ENCODE results near the gene CYP46A1.
A peak's percentile ranks its signal among the peaks of the same experiment; 100 is the strongest.

The CYP46A1 gene

DNA sequence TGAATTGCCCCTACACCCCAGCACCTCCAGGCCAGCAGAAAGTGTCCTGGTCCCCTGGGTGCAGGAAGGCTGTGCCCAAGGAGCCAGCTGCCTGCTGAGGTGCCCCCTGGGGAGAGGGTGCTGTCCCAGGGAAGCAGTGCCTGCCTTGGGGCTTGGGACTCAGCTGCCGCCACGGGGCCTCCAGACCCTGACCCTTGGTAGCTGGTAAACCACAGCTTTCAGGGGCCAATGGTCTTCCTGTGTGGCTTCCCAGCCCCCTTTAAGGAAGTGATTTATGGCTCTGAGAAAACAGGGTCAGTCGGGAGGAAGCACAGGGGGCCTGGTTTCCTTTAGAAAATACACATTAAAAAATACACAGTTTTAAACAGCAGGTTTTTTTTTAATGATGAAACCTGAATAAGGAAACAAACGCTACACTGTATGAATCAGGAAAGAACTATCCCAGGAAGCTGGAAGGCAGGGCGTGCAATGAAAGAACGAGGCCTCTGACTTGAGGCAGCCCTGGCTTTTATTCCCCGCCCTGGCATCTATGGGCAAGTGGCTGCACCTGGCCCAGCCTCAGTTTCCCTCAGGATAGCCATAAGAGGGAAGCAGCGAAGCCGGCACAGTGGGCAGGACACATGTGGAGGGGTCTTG lies 68.5 kb downstream of the CYP46A1 start:
- H3K9ac ChIP-seq (ENCODE audit: low read length): no peak overlapping the region
- H3K4me3 ChIP-seq (ENCODE audit: low read length): no peak overlapping the region
- H3K4me1 ChIP-seq (ENCODE audit: control insufficient read depth, insufficient read depth, low read length): peaks cover 62% of the 10 kb centered on the region
- H3K27ac ChIP-seq (ENCODE audit: low read depth, low read length): peak overlapping the region; percentile 71
- H3K36me3 ChIP-seq (ENCODE audit: control insufficient read depth, insufficient read depth, low read length): no peaks in the 10 kb centered on the region
- H3K27me3 ChIP-seq (ENCODE audit: control insufficient read depth, insufficient read depth, low read length): peaks cover 7% of the 10 kb centered on the region

DNA sequence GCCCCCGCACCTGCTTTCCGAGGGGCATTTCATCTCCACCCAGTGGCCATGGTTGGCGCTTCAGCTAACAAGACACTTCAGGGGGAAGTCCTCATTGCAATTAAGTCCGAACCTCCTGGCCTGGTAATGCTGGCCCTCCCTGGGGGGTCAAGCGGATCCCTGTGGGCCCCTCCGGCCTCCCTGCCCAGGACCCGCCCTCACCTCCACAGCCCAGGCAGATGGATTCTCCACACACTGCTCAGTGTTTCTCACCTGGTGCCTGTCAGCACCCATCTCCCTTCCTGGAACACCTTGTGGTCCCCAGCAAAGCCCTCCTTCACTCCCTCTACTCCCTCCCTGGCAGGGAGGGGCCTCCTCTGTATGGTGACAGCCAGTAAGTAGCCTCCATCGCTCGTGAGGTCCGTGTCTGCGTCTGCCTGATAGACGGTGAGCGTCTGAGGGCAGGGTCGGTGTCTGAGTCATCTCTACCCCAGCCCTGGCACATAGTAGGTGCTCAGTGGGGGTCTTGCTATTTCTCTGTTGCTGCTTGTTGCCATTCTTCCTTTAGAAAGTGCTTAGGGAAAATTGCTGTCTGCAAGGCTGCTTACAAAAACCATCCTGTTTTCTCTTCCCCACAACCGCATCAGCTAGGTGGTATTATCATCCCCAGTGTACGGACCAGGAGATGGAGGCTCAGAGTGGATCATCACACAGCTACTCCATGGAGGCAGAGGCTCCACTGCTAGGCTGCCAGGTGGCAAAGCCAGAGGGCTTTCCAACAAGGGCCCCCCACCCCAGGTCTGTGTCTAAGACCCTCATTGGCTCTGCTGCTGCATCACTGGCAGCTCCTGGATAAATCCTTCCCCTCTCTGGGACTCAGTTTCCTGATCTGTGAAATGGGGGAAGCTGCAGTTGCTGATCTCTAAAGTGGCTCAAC lies 69.4 kb downstream of the CYP46A1 start:
- Histone ChIP-seq H3K4me3 (ENCODE audit: low read length) (no peak overlapping the region), H3K36me3 (ENCODE audit: control insufficient read depth, insufficient read depth, low read length) (no peaks in the 10 kb centered on the region), H3K27ac (ENCODE audit: low read depth, low read length) (peak overlapping the region; percentile 52), H3K27me3 (ENCODE audit: control insufficient read depth, insufficient read depth, low read length) (peaks cover 7% of the 10 kb centered on the region), H3K4me1 (ENCODE audit: control insufficient read depth, insufficient read depth, low read length) (peaks cover 71% of the 10 kb centered on the region), H3K9ac (ENCODE audit: low read length) (no peak overlapping the region)

DNA sequence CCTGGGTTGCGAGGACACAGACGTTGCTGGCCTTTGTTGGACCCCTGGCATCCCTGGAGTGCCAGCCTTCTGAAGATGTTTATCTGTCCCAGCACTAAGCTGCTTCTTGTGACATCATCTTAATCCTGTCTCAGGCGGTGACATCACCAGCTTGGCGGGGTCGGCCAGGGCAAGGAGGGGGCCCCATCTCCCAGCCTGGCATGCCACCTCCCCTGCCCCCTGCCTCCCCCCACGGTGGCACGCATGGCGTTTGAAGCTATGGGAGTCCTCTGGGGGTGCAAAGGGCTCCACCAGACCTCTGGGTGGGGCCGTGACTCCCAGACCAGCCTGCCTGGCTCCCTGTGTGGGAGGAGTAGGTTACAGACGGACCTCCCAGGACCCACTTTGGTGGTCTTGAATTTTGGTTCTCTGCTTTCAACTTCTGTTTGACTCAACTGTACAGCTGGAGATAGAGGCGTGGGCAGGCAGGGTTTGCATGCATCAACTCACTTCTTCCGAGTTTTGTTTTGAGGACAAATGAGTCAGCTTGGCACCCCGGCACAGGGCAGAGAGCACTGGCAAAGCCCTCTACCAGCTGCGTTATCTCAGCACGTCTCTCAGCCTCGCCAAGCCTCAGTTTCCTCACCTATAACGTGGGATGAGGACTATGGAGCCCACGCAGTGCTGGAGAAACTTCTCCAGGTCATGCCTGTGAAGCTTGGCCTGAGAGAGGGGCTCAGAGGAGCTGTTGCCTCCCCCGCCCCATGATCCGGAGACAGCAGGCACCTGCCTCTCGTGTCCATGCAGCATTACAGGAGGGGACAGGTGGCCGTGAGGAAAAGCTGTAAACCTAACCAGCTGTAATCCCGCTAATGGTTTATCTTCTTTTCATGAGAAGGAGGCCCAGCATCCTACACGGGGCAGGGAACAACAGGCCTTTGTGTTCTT lies 70.3 kb downstream of the CYP46A1 start:
- H3K27ac ChIP-seq (ENCODE audit: low read depth, low read length): peak overlapping the region; percentile 38
- peaks cover 78% of the 10 kb centered on the region for H3K4me1 ChIP-seq (ENCODE audit: control insufficient read depth, insufficient read depth, low read length)
- H3K9ac ChIP-seq (ENCODE audit: low read length): no peak overlapping the region
- no peaks in the 10 kb centered on the region for H3K36me3 ChIP-seq (ENCODE audit: control insufficient read depth, insufficient read depth, low read length)
- H3K27me3 ChIP-seq (ENCODE audit: control insufficient read depth, insufficient read depth, low read length): peaks cover 7% of the 10 kb centered on the region
- no peak overlapping the region for H3K4me3 ChIP-seq (ENCODE audit: low read length)

DNA sequence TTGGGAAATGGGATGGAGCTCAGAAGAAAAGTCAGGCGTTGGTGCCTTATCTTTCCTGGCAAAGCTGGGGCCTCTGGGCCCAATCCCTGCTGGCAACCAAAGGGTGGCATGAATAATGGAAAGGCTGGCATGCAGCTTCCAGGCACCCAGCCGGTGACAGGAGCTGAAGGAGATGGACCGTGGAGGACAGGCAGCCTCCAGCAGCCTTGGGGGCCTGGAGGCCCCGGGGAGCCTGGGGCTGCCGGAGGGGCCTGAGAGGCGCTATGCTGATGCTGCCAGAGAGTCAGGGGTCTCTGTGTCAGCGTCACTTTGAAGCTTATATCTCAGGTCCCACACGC lies 70.9 kb downstream of the CYP46A1 start:
- peaks cover 7% of the 10 kb centered on the region for H3K27me3 ChIP-seq (ENCODE audit: control insufficient read depth, insufficient read depth, low read length)
- peak overlapping the region; percentile 3 for H3K27ac ChIP-seq (ENCODE audit: low read depth, low read length)
- H3K36me3 ChIP-seq (ENCODE audit: control insufficient read depth, insufficient read depth, low read length): no peaks in the 10 kb centered on the region
- peaks cover 73% of the 10 kb centered on the region for H3K4me1 ChIP-seq (ENCODE audit: control insufficient read depth, insufficient read depth, low read length)
- no peak overlapping the region for H3K9ac ChIP-seq (ENCODE audit: low read length)
- H3K4me3 ChIP-seq (ENCODE audit: low read length): no peak overlapping the region

DNA sequence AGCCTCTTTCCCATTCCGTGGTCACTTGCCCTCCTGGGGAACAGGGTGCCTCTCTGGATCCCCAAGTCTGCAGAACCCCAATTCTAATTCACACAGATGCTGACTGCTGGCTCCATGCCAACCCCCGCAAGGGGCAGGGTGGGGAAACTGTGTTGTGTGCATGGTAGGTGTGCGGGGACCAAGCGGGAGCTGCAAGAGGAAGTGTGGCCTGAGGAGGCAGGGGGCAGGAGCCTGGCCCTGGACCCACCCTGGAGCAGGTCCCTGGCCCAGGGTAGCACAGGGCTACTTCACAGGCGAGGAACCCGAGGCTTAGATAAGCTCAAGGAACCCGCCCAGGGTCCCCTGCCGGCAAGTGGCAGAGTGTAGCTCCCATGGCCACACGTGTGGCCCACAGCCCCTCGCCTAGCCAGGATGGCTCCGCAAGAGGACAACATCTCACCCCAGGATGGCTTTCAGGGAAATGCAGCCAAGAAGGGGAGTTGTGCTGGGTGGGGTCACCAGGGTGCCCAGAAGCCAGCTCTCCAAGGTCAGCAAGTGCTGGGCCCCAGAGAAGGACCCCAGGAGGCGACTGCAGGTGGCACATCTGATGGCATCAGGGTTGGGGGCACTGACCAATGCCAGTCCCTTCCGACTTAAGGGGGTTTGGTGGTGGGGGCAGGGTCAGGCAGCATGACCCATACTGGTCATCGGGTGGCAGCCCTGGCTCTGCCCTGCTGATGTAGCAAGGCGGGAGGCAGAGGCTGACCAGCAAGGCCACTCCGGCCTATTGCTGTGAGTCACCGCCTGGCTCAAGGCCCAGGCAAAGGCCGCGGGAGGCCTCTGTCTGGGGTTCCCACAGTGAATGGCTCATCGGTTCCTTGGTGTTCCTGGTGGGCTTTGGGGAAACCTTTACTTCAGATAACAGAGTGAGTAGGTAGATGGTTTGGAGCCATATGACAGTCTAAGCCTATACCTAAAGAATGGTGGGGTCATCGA lies 71.8 kb downstream of the CYP46A1 start:
- Histone ChIP-seq H3K36me3 (ENCODE audit: control insufficient read depth, insufficient read depth, low read length) (no peaks in the 10 kb centered on the region), H3K27me3 (ENCODE audit: control insufficient read depth, insufficient read depth, low read length) (peaks cover 7% of the 10 kb centered on the region), H3K4me3 (ENCODE audit: low read length) (no peak overlapping the region), H3K9ac (ENCODE audit: low read length) (no peak overlapping the region), H3K4me1 (ENCODE audit: control insufficient read depth, insufficient read depth, low read length) (peaks cover 75% of the 10 kb centered on the region), H3K27ac (ENCODE audit: low read depth, low read length) (peak overlapping the region; percentile 51)

DNA sequence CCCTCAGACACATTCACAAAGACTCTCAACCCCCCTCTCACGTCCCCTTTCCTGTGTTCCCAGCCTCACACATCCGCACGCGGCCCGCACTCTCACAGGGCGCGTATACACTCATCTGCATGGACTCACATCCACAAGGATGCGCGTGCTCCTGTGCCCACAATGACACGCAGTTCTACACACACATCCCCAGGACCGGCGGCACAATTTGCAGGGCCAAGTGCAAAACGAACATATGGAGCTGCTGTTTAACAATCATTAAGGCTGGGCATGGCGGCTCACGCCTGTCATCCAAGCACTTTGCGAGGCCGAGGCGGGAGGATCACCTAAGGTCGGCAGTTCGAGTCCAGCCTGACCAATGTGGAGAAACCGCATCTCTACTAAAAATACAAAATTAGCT lies 72.7 kb downstream of the CYP46A1 start:
- no peaks in the 10 kb centered on the region for H3K36me3 ChIP-seq (ENCODE audit: control insufficient read depth, insufficient read depth, low read length)
- H3K27ac ChIP-seq (ENCODE audit: low read depth, low read length): peak overlapping the region; percentile 51
- peaks cover 72% of the 10 kb centered on the region for H3K4me1 ChIP-seq (ENCODE audit: control insufficient read depth, insufficient read depth, low read length)
- H3K27me3 ChIP-seq (ENCODE audit: control insufficient read depth, insufficient read depth, low read length): peaks cover 7% of the 10 kb centered on the region
- no peak overlapping the region for H3K9ac ChIP-seq (ENCODE audit: low read length)
- H3K4me3 ChIP-seq (ENCODE audit: low read length): no peak overlapping the region

DNA sequence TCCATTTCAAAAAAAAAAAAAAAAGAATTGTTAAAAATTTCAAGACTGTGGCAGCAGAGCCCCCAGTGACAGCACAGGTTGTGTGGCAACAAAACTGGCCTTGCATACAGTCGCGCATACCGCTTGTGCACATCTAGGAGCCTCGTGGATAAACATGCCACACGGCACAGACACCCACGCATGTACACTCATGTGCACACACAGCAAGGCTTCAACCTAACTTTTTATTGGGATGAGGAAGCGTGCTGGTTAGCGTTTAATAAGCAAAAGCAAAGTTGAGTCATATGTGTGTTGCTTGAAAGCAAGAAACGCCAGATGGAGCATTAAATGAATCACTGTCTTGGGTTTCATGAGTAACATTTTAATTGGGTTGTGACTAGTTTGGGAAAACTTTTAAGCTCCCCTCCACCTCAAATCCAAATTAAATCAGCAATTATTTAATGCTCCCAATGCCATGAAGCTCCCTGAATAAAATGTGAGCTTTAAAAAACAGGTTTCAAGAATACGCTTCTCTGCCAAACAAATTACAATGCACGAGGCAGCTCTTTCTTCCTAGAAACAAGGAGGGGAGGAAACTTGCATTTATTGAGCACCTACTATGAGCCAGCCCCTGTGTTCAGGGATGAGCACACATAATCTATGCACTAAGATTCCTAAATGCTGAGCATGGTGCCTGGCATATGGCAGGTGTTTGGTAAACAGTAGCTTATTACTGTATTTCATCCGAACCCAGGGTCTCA lies 73.4 kb downstream of the CYP46A1 start:
- Histone ChIP-seq H3K9ac (ENCODE audit: low read length) (no peak overlapping the region), H3K27me3 (ENCODE audit: control insufficient read depth, insufficient read depth, low read length) (peaks cover 7% of the 10 kb centered on the region), H3K4me1 (ENCODE audit: control insufficient read depth, insufficient read depth, low read length) (peaks cover 65% of the 10 kb centered on the region), H3K4me3 (ENCODE audit: low read length) (no peak overlapping the region), H3K36me3 (ENCODE audit: control insufficient read depth, insufficient read depth, low read length) (no peaks in the 10 kb centered on the region), H3K27ac (ENCODE audit: low read depth, low read length) (peak overlapping the region; percentile 87)

DNA sequence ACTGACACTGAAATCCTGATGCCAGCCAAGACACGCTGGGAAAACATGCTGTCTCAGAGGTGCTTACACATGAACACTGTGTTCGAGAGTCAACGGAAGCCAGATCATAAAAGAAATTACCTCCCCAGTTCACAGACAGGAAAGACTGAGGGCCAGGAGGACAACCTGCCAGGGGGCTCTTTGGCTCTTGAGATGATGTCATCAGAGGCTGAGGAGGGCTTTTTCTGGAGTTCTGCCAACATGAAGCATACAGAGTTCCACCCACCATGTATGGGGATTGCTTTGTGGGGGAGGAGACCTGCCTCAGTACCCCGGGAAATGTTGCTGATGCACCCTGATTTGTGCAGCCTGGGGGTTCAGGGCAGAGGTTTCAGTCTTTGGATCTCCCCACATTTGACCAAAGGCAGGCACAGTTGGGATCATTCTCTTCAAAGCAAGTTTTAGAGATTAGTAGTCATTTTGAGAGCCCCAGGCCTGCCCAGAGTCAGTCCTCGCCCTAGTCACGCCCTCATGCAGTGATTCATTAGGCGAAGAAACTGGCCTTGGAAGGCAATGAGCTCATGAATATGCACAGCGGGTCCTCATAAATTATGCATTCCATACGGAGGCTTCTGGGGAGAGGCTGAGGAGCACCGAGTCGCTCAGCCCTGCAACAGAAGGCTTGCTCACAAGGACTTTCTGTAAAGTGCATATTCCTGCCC lies 74.2 kb downstream of the CYP46A1 start:
- no peaks in the 10 kb centered on the region for H3K36me3 ChIP-seq (ENCODE audit: control insufficient read depth, insufficient read depth, low read length)
- peaks cover 61% of the 10 kb centered on the region for H3K4me1 ChIP-seq (ENCODE audit: control insufficient read depth, insufficient read depth, low read length)
- H3K4me3 ChIP-seq (ENCODE audit: low read length): no peak overlapping the region
- H3K27me3 ChIP-seq (ENCODE audit: control insufficient read depth, insufficient read depth, low read length): peaks cover 6% of the 10 kb centered on the region
- no peak overlapping the region for H3K9ac ChIP-seq (ENCODE audit: low read length)
- H3K27ac ChIP-seq (ENCODE audit: low read depth, low read length): peak overlapping the region; percentile 87

DNA sequence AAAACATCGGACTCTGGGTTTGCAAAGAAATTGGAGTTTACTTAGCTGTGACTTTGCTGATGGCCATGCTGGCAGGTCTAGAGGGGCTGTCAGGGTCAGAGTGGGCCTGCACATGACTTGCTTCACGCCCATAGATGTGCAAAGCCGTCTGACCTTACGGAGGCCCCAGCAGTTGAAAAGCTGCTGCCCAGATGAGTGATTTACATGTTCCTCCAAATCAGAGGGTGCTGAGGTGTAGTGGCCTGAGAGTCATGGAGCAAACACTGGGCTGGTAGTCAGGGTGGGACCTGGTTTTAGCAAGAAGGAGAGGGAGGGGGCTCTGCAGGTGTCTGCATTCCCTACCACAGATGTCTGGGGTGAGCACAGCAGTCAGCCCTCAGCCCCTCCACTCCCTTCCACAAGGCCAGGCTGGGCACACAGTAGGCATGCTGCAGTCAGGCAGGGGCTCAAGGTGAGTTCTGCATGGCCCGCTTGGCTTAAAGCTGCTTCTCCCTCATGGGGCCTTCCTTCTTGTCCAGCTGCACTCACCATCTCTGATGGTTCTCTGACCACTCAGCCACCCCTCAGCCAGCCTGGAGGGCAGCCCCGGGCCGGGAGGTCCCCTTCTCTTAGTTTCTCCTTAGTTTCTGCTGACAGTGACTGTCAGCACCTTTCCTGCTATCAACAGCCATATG lies 74.9 kb downstream of the CYP46A1 start:
- Histone ChIP-seq H3K4me1 (ENCODE audit: control insufficient read depth, insufficient read depth, low read length) (peaks cover 54% of the 10 kb centered on the region), H3K36me3 (ENCODE audit: control insufficient read depth, insufficient read depth, low read length) (no peaks in the 10 kb centered on the region), H3K27ac (ENCODE audit: low read depth, low read length) (peak overlapping the region; percentile 87), H3K4me3 (ENCODE audit: low read length) (no peak overlapping the region), H3K9ac (ENCODE audit: low read length) (no peak overlapping the region), H3K27me3 (ENCODE audit: control insufficient read depth, insufficient read depth, low read length) (no peaks in the 10 kb centered on the region)

DNA sequence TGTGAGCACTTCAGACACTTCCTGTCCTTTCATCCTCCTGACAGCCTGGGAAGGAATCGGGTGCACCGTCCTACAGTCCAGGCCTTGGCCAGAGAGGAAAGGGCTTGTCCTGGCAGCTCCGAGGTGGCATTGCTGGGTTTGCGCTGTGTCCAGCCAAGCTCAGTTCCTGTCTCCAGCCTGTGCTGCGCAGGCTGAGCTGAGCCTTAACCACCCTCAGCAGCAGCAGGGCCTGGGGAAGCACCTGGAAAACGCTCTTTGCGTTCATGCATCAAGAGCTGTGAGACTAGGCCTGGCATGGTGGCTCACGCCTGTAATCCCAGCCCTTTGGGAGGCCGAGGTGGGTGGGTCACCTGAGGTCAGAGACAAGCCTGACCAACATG lies 75.4 kb downstream of the CYP46A1 start:
- H3K9ac ChIP-seq (ENCODE audit: low read length): no peak overlapping the region

More for the DNA sequence above, 75.4 kb downstream of the CYP46A1 start:
- Histone ChIP-seq H3K4me3 (ENCODE audit: low read length) (no peak overlapping the region), H3K27me3 (ENCODE audit: control insufficient read depth, insufficient read depth, low read length) (no peaks in the 10 kb centered on the region), H3K36me3 (ENCODE audit: control insufficient read depth, insufficient read depth, low read length) (no peaks in the 10 kb centered on the region), H3K4me1 (ENCODE audit: control insufficient read depth, insufficient read depth, low read length) (peaks cover 51% of the 10 kb centered on the region), H3K27ac (ENCODE audit: low read depth, low read length) (peak overlapping the region; percentile 87)

All from rectal smooth muscle tissue (tissue), 1 donor.